ENCODE data around the gene PLA2G12B.
"Not testable (repeated sequence)": the region's sequence is repeated elsewhere in the genome, so short reads cannot be mapped to it uniquely, and the experiment has no call there.

Gene PLA2G12B

DNA sequence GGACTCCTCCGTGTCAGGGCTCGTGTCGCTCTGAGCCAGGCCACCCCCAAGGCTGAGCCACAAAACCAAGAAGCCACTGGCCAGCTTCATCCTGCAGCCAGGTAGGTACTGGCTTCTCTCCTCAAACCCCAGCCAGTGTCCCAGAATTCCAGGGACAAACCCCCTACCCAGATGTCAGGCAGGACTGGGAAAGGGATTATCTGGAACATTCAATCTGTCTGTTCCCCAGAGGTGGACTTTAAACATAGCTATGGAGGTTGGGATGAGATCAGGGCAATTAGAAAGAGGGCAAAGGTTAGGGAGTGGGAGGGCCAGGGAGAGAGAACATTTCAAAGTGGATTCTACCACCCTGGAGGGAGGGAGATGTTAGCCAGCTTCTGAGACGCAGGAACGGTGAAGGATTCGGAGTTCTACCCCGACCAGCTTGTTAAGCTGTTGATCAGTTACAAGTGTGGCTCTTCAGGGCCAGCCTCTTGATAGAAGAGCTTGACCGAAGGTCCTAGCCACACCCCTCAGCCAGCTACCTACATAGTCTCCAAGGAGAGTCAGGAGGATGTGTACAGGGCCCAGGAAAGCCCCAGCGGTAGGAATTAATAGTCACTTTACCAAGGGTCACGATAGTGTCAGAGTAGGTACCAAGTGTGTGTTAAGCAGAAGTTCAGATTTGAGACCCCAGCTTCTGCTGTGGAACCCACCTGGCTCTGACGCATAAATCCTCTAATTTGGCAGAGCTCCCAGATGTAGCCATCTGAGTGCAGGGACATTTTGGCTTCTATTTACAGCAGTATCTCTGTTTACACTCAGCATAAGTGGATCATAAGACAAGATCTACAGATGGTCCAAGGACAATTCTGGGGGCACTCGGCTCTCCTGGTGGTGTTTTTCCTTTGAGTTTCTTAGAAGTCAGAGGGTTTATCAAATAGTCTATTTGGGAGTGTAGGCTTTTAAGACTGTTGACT, at the start of gene PLA2G12B:
Gene PLA2G12B (minus strand): TSS at position 211 of the 959 bp plus-strand sequence. CDS start 121 bp downstream, at position 90.
- no peak for DNase-seq (ENCODE audit: low spot score)

- DNase-seq (ENCODE audit: low spot score) = no peak
Observed at GRCh38 chr10:73003822-73004221, 49.2 kb upstream of the PLA2G12B start.

GRCh38 chr10:73000973-73001372, 46.4 kb upstream of the PLA2G12B start:
- DNase-seq (ENCODE audit: low spot score) = no peak

GRCh38 chr10:72997099-72997498, 42.5 kb upstream of the PLA2G12B start:
- DNase-seq (ENCODE audit: low spot score) = no peak

- not testable (repeated sequence) for DNase-seq (ENCODE audit: low spot score)
Observed at GRCh38 chr10:72995459-72995858, 40.9 kb upstream of the PLA2G12B start.

GRCh38 chr10:72989771-72990170, 35.2 kb upstream of the PLA2G12B start:
- DNase-seq (ENCODE audit: low spot score) = not testable (repeated sequence)

- DNase-seq (ENCODE audit: low spot score) = not testable (repeated sequence)
Observed at GRCh38 chr10:72984618-72985017, 30.0 kb upstream of the PLA2G12B start.

DNA sequence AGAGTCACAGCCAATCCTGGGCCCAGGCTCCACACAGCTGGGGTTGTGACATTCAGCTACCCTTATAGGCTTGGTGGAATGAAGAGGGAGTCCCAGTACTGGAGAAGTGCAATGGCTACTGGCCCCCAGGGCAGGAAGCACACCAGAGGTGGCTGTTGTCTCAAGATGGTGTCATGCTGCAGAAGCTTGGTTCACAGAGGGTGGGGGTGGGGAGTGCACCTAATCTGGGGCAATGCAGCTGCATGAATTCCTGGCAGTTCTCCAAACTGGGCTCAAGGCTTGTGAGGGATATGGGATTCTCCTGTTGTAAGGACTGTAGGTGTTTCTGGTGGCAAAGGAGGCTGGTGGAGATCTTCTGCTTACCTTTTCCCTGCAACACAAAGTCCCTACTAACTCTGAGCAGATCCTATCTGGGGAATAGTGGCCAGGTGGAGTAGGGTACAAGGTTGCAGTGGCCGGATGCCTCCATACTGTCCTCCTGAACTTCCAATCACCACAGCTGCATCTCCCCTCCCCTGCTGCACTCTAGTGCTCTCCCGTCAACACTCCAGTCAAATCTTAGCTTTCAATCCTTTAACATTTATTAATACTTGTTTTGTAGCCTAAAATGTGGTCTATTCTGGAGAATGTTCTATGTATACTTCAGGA, 27.4 kb upstream of the PLA2G12B start:
- no peak for DNase-seq (ENCODE audit: low spot score)

GRCh38 chr10:72981028-72981881, 26.6 kb upstream of the PLA2G12B start:
- DNase-seq (ENCODE audit: low spot score) = no peak

- DNase-seq (ENCODE audit: low spot score) = no peak
Observed at GRCh38 chr10:72980348-72980747, 25.7 kb upstream of the PLA2G12B start.

DNA sequence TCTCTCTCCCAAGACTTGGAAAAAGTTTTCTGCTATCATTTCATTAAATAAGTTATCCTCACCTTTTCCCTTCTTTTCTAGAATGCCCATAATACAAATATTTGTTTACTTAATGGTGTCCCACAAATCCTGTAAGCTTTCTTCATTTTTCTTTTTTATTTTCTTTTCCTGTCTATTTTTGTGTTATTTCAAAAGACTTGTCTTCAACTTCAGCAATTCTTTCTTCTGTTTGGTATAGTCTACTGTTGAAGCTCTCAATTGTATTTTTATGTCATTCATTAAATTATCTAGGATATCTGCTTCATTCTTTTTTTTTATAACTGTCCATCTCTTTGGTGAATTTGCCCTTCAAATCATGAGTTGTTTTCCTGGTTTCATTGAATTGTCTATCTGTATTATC, 25.1 kb upstream of the PLA2G12B start:
- DNase-seq (ENCODE audit: low spot score) = no peak

- no peak for DNase-seq (ENCODE audit: low spot score)
Observed at GRCh38 chr10:72976886-72977285, 22.3 kb upstream of the PLA2G12B start.

- DNase-seq (ENCODE audit: low spot score) = no peak
Observed at GRCh38 chr10:72956001-72956400, 1.4 kb upstream of the PLA2G12B start.

GRCh38 chr10:72954230-72954595, 393 bp downstream of the PLA2G12B start:
- DNase-seq (ENCODE audit: low spot score) = no peak

DNA sequence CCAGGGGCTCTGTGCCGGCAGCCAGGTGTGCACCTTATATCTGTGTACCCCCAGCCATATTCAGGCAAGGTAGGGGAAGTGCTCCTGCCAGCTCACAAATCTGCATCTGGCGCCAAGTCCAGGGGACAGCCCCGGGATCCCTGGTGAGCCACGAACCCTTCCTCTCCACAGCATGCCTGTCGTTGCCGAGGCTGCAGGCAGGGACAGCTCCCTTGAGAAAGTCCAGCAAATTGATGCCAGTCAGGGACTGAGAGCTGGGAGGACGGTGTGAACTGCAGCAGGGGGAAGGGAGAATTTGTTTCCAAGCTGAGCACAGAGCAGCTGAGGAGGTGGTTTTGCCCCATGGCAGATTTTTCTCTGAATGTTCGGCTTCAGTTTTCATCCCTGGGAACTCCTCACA, 919 bp downstream of the PLA2G12B start:
- no peak for DNase-seq (ENCODE audit: low spot score)

- no peak for DNase-seq (ENCODE audit: low spot score)
Observed at GRCh38 chr10:72952642-72953158, 1.9 kb downstream of the PLA2G12B start.

GRCh38 chr10:72952189-72952588, 2.4 kb downstream of the PLA2G12B start:
- no peak for DNase-seq (ENCODE audit: low spot score)

DNA sequence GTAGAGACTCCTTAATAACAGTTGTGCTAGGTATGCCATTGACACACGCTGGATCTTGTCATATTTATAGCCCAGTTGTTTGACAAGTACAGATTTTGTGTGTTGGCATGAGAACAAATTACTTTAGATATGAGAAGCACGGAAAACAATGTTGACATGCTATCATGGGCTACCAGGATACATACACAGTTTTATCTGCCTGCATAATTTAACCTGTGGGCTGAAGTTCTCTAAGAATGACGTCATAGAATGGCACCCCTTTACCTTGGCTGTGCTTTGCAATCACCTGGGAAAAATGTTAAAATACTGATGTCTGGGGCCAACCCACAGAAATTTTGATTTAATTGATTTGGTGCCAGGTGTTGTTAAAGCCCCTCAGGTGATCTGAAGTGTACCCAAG, 2.8 kb downstream of the PLA2G12B start:
- DNase-seq (ENCODE audit: low spot score) = no peak

DNA sequence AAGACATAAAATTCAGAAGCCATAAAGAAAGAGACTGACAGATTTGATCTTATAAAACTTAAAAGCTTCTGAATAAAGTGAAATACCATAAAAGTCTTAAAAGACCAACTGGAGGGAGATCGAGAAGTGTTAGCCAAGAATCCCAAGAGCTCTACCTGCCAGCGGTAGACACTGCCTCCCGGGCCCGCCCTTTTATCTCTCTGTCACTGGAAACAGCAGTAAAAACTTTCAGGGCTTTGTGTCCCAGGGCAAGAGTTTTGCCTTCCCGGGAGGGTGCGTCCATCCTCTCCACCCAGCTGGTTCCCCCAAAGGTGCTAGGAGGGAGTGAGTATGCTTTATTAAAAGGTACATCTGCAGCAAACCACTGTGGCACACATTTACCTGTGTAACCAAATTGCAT, 5.8 kb downstream of the PLA2G12B start:
- no peak for DNase-seq (ENCODE audit: low spot score)

GRCh38 chr10:72946963-72947362, 7.6 kb downstream of the PLA2G12B start:
- DNase-seq (ENCODE audit: low spot score) = no peak

DNA sequence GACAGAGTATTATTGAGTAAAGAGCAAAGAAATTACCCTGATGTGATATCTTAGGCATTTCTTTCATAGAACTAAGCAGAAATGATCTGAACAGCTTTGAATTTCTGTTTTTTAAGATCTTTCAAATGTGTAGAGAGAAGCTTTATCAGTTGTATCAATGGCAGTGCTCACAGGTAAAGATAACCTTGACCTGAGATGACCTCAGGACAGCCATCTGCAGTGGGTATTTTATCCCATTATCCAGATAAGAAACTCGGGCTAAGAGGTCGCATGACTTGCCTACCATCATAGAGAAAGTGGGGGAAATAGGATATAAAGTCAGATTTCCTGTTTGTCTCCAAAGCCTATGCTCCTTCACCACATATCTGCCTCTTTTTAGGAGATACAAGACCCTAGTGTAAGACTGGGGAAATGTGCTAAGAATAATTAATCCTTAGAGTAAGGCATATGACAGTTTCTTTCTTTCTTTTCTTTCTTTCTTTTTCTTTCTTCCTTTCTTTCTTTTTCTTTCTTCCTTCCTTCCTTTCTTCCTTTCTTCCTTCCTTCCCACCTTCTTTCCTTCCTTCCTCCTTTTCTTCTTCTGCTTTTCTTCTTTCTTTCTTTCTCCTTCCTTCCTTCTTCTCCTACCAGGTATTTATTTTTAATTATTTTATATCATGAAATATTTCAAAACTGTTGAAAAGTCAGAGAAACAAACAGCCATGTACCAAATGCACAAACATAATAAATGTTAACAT, 10.9 kb downstream of the PLA2G12B start:
- DNase-seq (ENCODE audit: low spot score) = no peak
